K562 (cell line): ENCODE data around the gene WT1. TPM values are rescaled to one million over a fixed set of nuclear protein-coding genes. Genes with fewer than 3 reads are reported as not detected.

Experiments
- ATAC-seq: fragments of 200-7000 bp; cut with Tn5 transposase; 3 replicates; pipeline ENCODE4 v1.9.1; 2020; ENCODE audit warnings: moderate library complexity
- BruUV-seq: library from RNA; stranded (reverse); fragments of 400-500 nt; replicated peaks from 2 replicates; lab custom pipeline; 2021; lab: Mats Ljungman, UMichigan
- CTCF ChIA-PET: fragments of 300-600 bp; formaldehyde crosslinking; extraction: SDS; loops from one replicate; lab custom pipeline; 2021; ENCODE audit warnings: low intra/inter-chr PET ratio; lab: Yijun Ruan, JAX
- POLR2A ChIA-PET: fragments of 300-600, 350-650 bp; sonication (Branson Sonifier 250); formaldehyde crosslinking; extraction: SDS; loops from one replicate; lab custom pipeline; 2021; ENCODE audit warnings: antibody characterized with exemption, inconsistent platforms; lab: Yijun Ruan, JAX
- DNase-seq, 4 experiments: peaks; one replicate each; pipeline versions ENCODE4 v3.0.0 to v3.0.0-alpha.2; 2011 to 2018; ENCODE audit warnings: low spot score in 3 of 4, mixed read lengths in 3 of 4; ENCODE audit errors: extremely low read depth in 1 of 4
- FAIRE-seq: peaks from 2 replicates; lab custom pipeline; 2011; peaks lifted over from hg19 to GRCh38; lab: Jason Lieb, UNC
- H2AFZ ChIP-seq: 2 replicates; pipeline ENCODE4 v1.6.0; 2011; ENCODE audit warnings: low read depth, low read length, control low read depth, inconsistent platforms
- H3K27ac ChIP-seq: fragments of 200-600 bp; 3 replicates; pipeline ENCODE4 v1.8.0; 2011; ENCODE audit warnings: low read depth, mild to moderate bottlenecking, control low read depth, inconsistent platforms, low read length, moderate library complexity, mixed read lengths; ENCODE audit errors: extremely low read depth
- H3K27me3 ChIP-seq, 2 experiments: fragments of 300-600 bp in 1 of 2; 2 replicates in 1 of 2; 3 replicates in 1 of 2; pipeline versions ENCODE4 v1.6.0 to v1.8.0; 2011; ENCODE audit warnings: inconsistent platforms in 2 of 2, low read length in 2 of 2, mild to moderate bottlenecking in 1 of 2, mixed read lengths in 1 of 2, moderate library complexity in 1 of 2; ENCODE audit not compliant: control insufficient read depth in 2 of 2, insufficient read depth in 2 of 2
- H3K36me3 ChIP-seq: fragments of 300-600 bp; 3 replicates; pipeline ENCODE4 v1.8.0; 2011; ENCODE audit warnings: mild to moderate bottlenecking, low read length, inconsistent platforms; ENCODE audit not compliant: control insufficient read depth, insufficient read depth
- H3K4me1 ChIP-seq, 2 experiments: fragments of 200-600 bp in 1 of 2; replicated peaks in 1 of 2; 2 replicates in 1 of 2; 3 replicates in 1 of 2; pipeline versions ENCODE4 v1.5.1 to v1.8.0; 2011; ENCODE audit warnings: inconsistent platforms in 2 of 2, low read length in 2 of 2, mild to moderate bottlenecking in 1 of 2, mixed read lengths in 1 of 2, moderate library complexity in 1 of 2; ENCODE audit not compliant: control insufficient read depth in 2 of 2, insufficient read depth in 2 of 2
- H3K4me2 ChIP-seq: 2 replicates; pipeline ENCODE4 v1.6.1; 2011; ENCODE audit warnings: low read length, control low read depth, inconsistent platforms, mixed read lengths; ENCODE audit not compliant: insufficient read depth
- H3K4me3 ChIP-seq: fragments of 200-600 bp; sonication (generic), shearing (Covaris generic); 2 replicates; pipeline ENCODE4 v1.5.1; 2016; ENCODE audit warnings: control low read depth, inconsistent platforms
- H3K79me2 ChIP-seq: fragments of 200-600 bp; 3 replicates; pipeline ENCODE4 v1.8.0; 2011; ENCODE audit warnings: low read length, inconsistent platforms; ENCODE audit not compliant: control insufficient read depth, insufficient read depth
- H3K9ac ChIP-seq, 2 experiments: 2 replicates each; pipeline versions ENCODE4 v1.6.0 to v1.6.1; 2011; ENCODE audit warnings: low read depth in 2 of 2, low read length in 2 of 2, control low read depth in 1 of 2, inconsistent platforms in 1 of 2, mild to moderate bottlenecking in 1 of 2, mixed read lengths in 1 of 2; ENCODE audit not compliant: insufficient read depth in 1 of 2
- H3K9me1 ChIP-seq: one replicate; pipeline ENCODE4 v1.6.0; 2011; ENCODE audit warnings: inconsistent platforms, mild to moderate bottlenecking, low read length, moderate library complexity; ENCODE audit not compliant: control insufficient read depth, insufficient read depth
- H3K9me3 ChIP-seq: replicated peaks from 2 replicates; pipeline ENCODE4 v1.5.1; 2011; ENCODE audit warnings: low read depth, low read length, inconsistent platforms; ENCODE audit not compliant: control insufficient read depth, insufficient read depth
- H4K20me1 ChIP-seq: replicated peaks from 2 replicates; pipeline ENCODE4 v1.6.1; 2011; ENCODE audit warnings: low read length, inconsistent platforms, mixed read lengths; ENCODE audit not compliant: control insufficient read depth, insufficient read depth
- ATF7 ChIP-seq: fragments of 450-650 bp; IDR thresholded peaks from 2 replicates; pipeline ENCODE4 v1.7.1; 2014; ENCODE audit warnings: mild to moderate bottlenecking, moderate library complexity
- BCOR ChIP-seq: fragments of 450-650 bp; IDR thresholded peaks from 2 replicates; pipeline ENCODE4 v1.6.1; 2016
- E4F1 ChIP-seq: fragments of 250-450 bp; sonication (Bioruptor Pico); IDR thresholded peaks from 2 replicates; pipeline ENCODE4 v1.5.0; 2021; ENCODE audit warnings: mild to moderate bottlenecking, borderline replicate concordance
- FOS ChIP-seq: IDR thresholded peaks from 3 replicates; pipeline ENCODE4 v1.6.1; 2011; ENCODE audit not compliant: insufficient read length; ENCODE audit errors: extremely low read depth
- HDAC2 ChIP-seq: fragments of 450-650 bp; IDR thresholded peaks from 2 replicates; pipeline ENCODE4 v1.6.1; 2016; ENCODE audit warnings: mild to moderate bottlenecking
- HDAC8 ChIP-seq: fragments of 450-650 bp; IDR thresholded peaks from 2 replicates; pipeline ENCODE4 v1.6.1; 2016; ENCODE audit warnings: mild to moderate bottlenecking, missing genetic modification characterization, moderate library complexity, missing compliant biosample characterization
- HNRNPL ChIP-seq: fragments of 200-400 bp; formaldehyde crosslinking; IDR thresholded peaks from 2 replicates; pipeline ENCODE4 v1.6.1; 2017; ENCODE audit warnings: low read depth, mild to moderate bottlenecking, low read length
- POLR2A ChIP-seq: fragments of 450-650 bp; conservative IDR thresholded peaks from 2 replicates; pipeline ENCODE4 v1.6.1; 2016
- RBM25 ChIP-seq: fragments of 200-400 bp; formaldehyde crosslinking; IDR thresholded peaks from 2 replicates; pipeline ENCODE4 v1.6.1; 2018; ENCODE audit warnings: low read length, low read depth, moderate library complexity; ENCODE audit not compliant: severe bottlenecking
- RCOR1 ChIP-seq, 2 experiments: IDR thresholded peaks; 2 replicates each; pipeline ENCODE4 v1.6.1; 2012; ENCODE audit warnings: low read depth in 2 of 2, low read length in 2 of 2, borderline replicate concordance in 1 of 2, improper control_type of control experiment in 1 of 2
- ZNF311 ChIP-seq: fragments of 250-450 bp; sonication (Bioruptor Pico); IDR thresholded peaks from 2 replicates; pipeline ENCODE4 v1.4.0; 2020; ENCODE audit warnings: mild to moderate bottlenecking, moderate library complexity
- ZNF77 ChIP-seq: fragments of 250-450 bp; sonication (Bioruptor Pico); IDR thresholded peaks from 2 replicates; pipeline ENCODE4 v1.5.0; 2020
- WGBS: fragments of 100-300 bp; shearing (Covaris generic); methylation state at CpG from one replicate; pipeline ENCODE4 v1.1.6; 2016; ENCODE audit warnings: low coverage, mixed read lengths; ENCODE audit not compliant: insufficient coverage; ENCODE audit errors: missing lambda C conversion rate; 5-methylcytosine and 5-hydroxymethylcytosine counted together
- in situ Hi-C: fragments of 300-500 bp; cut with MboI; formaldehyde crosslinking; loops from 4 replicates; pipeline ENCODE4 v1.15.0; 2018; ENCODE audit warnings: inconsistent platforms, mixed read lengths
- intact Hi-C: fragments of 100-400 bp; cut with micrococcal nuclease; formaldehyde crosslinking; loops from 2 replicates; pipeline ENCODE4 v1.14.2; 2022
- polyA plus RNA-seq, 8 experiments: library from polyadenylated mRNA; depleted of rRNA in 4 of 8; stranded (reverse) in 5 of 8; unstranded in 3 of 8; fragments of >200 nt; fragmentation: Nextera tagmentation in 2 of 8; fragmentation: Illumina TruSeq in 1 of 8; extraction: Ambion mirVana in 2 of 8; extraction: Trizol in 1 of 8; gene quantifications; 2 replicates each; pipeline versions ENCODE4 v1.2.1 to v1.2.3, GENCODE V29; 2011 to 2014; ENCODE audit warnings: inconsistent platforms in 1 of 8, missing spikeins in 1 of 8
- total RNA-seq, 7 experiments: library from RNA; depleted of rRNA in 6 of 7; stranded (reverse); fragments of >200 nt in 6 of 7; fragmentation: Illumina TruSeq in 2 of 7; extraction: Trizol in 2 of 7; gene quantifications; 2 replicates each; pipeline versions ENCODE4 v1.2.1 to v1.2.3, GENCODE V29; 2011 to 2021; ENCODE audit warnings: low replicate concordance in 1 of 7

The WT1 gene
- total and polyA plus RNA-seq, 9 of the 15 experiments (the other 6 are each of a cell fraction or from before 2014, with no cell fraction given) = 7.1 to 33.8 (median 19.4) TPM

- no peak for TF ChIP-seq E4F1
- no peak for TF ChIP-seq POLR2A
- TF ChIP-seq HDAC8 (tag) = no peak
Observed at GRCh38 chr11:32391479-32391878, 43.9 kb downstream of the WT1 start (continued).

- no peaks in the 10 kb centered on the region for H3K79me2 ChIP-seq
- H3K9me3 ChIP-seq = no peaks in the 10 kb centered on the region
- H3K27me3 ChIP-seq = no peaks in the 10 kb centered on the region
- H3K4me1 ChIP-seq = peaks cover 0 to 23% of the 10 kb centered on the region in 2 experiments; a peak in 3 of 5 replicates
- H3K36me3 ChIP-seq = peaks cover 88% of the 10 kb centered on the region
- H3K4me2 ChIP-seq = no peak overlapping the region
- WGBS = 100% methylated on average over 1 of the region's 1 CpG
- no peak overlapping the region; the same call in 2 of the 3 replicates for H3K27ac ChIP-seq
- in situ Hi-C loops = no loop called here
- no peak overlapping the region for H2AFZ ChIP-seq
- FAIRE-seq = no peak
- no peaks in the 10 kb centered on the region for H4K20me1 ChIP-seq
- H3K4me3 ChIP-seq = no peak overlapping the region
- CTCF ChIA-PET = no interaction called here
- TF ChIP-seq ZNF311 (CRISPR knock-in tag) (no peak), HDAC2 (0 out of 2 replicates have a peak, but pooled peaks have one; percentile 25), FOS (no peak), BCOR (peak; percentile 56; the same call in 1 of the 2 replicates), ZNF77 (CRISPR knock-in tag) (no peak), RCOR1 (IDR thresholded peaks at IDR 0.05; ENCODE audit: borderline replicate concordance in 1 of 2, low read depth in 2 of 2, low read length in 2 of 2) (peak in 1 of 2 experiments; percentile 40; a peak in 1 of 4 replicates), HNRNPL (no peak), RBM25 (peak; percentile 60), ATF7 (no peak)
- TF ChIP-seq, all 486 proteins: peak for 4
- DNase-seq = no peak
- no TSS peak for BruUV-seq
- H3K9me1 ChIP-seq = no peaks in the 10 kb centered on the region
- POLR2A ChIA-PET = interaction anchor here (0.7 kb wide), 1 partner anchor 207 kb away, joined by 3 read pairs; no protein-coding TSS in a partner anchor
- ATAC-seq = no peak
- H3K9ac ChIP-seq = no peak overlapping the region; a peak in 1 of 4 replicates
- intact Hi-C loops = no loop called here
Observed at GRCh38 chr11:32390712-32391111, 44.6 kb downstream of the WT1 start.
